Left hindlimb (tissue), 1 donor: ENCODE data around the gene ZNF792.
"Not testable (repeated sequence)": the region's sequence is repeated elsewhere in the genome, so short reads cannot be mapped to it uniquely, and the experiment has no call there.

Experiments used
- DNase-seq: peaks from one replicate; pipeline ENCODE4 v3.0.0-alpha.2; 2018

ZNF792 gene

GRCh38 chr19:34963573-34964406 is at the start of gene ZNF792:
Gene ZNF792, minus strand, starts transcription at chr19:34964229. Its CDS starts 567 bp downstream, at chr19:34963662.
- DNase-seq = peak; percentile 70

- DNase-seq = peak; percentile 80
Measured at GRCh38 chr19:35013041-35013819, 49.2 kb upstream of the ZNF792 start.

- no peak for DNase-seq
Measured at GRCh38 chr19:35011737-35012682, 48.0 kb upstream of the ZNF792 start.

- no peak for DNase-seq
Measured at GRCh38 chr19:35011091-35011689, 47.2 kb upstream of the ZNF792 start.

- no peak for DNase-seq
Measured at GRCh38 chr19:35009424-35010415, 45.7 kb upstream of the ZNF792 start.

- no peak for DNase-seq
Measured at GRCh38 chr19:35008891-35009341, 44.9 kb upstream of the ZNF792 start.

- DNase-seq = not testable (repeated sequence)
Measured at GRCh38 chr19:35007427-35007826, 43.4 kb upstream of the ZNF792 start.

- no peak for DNase-seq
Measured at GRCh38 chr19:35006999-35007365, 43.0 kb upstream of the ZNF792 start.

GRCh38 chr19:35006342-35006998 is 42.4 kb upstream of the ZNF792 start:
- DNase-seq = no peak

GRCh38 chr19:35006007-35006341 is 41.9 kb upstream of the ZNF792 start:
- DNase-seq = not testable (repeated sequence)

GRCh38 chr19:35005256-35005977 is 41.4 kb upstream of the ZNF792 start:
- DNase-seq = peak; percentile 20

GRCh38 chr19:35004517-35005255 is 40.7 kb upstream of the ZNF792 start:
- DNase-seq = no peak

- DNase-seq = no peak
Measured at GRCh38 chr19:35002037-35002535, 38.1 kb upstream of the ZNF792 start.

GRCh38 chr19:35000647-35001501 is 36.8 kb upstream of the ZNF792 start:
- peak; percentile 66 for DNase-seq

GRCh38 chr19:35000338-35000646 is 36.3 kb upstream of the ZNF792 start:
- DNase-seq = no peak

GRCh38 chr19:34999498-35000337 is 35.7 kb upstream of the ZNF792 start, which contains the start of gene GRAMD1A:
Gene GRAMD1A, plus strand, starts transcription at chr19:35000323. Its CDS starts 156 bp downstream, at chr19:35000479.
- DNase-seq = peak; percentile 93
